ENCODE measurements around the gene FAM20C. TPM values are rescaled to one million over a fixed set of nuclear protein-coding genes. Genes with fewer than 3 reads are reported as not detected.
A peak's percentile ranks its signal among the peaks of the same experiment; 100 is the strongest.

Gene FAM20C
- total RNA-seq, 2 donors from 2014 or later = 33.5 to 53.5 TPM

DNA sequence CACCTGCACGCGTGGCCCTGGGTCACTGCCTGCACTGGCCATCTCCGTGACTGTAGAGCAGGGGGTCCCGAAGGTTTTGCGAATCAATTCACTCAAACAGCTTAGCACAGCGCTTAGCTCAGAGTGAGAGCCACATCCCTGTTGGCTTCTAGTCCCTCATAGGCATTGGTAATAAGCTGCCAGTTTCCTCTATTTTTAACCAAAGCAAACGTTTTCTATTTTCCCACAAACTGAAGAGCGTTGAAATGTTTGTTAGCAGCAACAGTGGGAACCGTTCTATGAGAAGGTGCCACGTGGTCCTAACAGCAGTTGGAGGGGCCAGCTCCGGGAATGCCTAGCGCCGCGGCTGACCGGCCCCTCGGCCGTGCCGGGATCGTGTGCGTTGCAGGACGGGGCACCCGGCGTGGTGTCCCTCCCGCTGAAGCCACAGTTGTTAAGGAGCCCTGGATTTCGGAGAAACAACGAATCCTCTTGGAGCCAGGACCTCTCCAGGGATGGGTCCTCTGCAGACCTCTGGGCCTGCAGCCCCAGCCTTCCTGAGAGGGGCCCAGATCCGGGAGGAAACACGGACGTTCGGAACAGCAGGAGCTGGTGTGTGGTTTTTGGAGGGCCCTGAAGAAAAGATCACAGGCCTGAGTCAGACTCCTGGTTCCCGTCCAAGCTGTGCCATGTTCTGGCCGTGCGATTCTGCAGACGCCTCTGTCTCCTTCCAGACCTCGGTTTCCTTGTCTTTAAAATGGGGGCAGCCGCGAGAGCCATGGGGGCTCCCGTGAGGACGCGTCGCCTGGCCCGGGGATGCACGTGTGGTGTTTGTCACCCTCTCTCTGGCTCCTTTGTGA, 40.3 kb downstream of the FAM20C start:
- H3K36me3 Mint-ChIP-seq (ENCODE audit: low read depth) = peaks cover 7% of the 10 kb centered on the region
- Histone ChIP-seq H3K9ac (ENCODE audit: extremely low read depth, low read length, poor library complexity, severe bottlenecking) (no peak overlapping the region), H3K9me3 (ENCODE audit: control insufficient read depth, low read length) (no peaks in the 10 kb centered on the region), H3K36me3 (ENCODE audit: control insufficient read depth, insufficient read depth, low read length) (no peaks in the 10 kb centered on the region), H3K27me3 (ENCODE audit: control insufficient read depth, insufficient read depth, low read length, poor library complexity, severe bottlenecking) (no peaks in the 10 kb centered on the region), H3K4me3 (ENCODE audit: low read length) (no peak overlapping the region), H3K4me1 (ENCODE audit: control insufficient read depth, insufficient read depth, low read length) (no peaks in the 10 kb centered on the region), H3K27ac (ENCODE audit: low read depth, low read length) (no peak overlapping the region)
- no peak overlapping the region for H3K27ac Mint-ChIP-seq
- H3K4me3 Mint-ChIP-seq = no peak overlapping the region
- no peaks in the 10 kb centered on the region for H3K27me3 Mint-ChIP-seq (ENCODE audit: insufficient read depth)
- H3K4me1 Mint-ChIP-seq = no peaks in the 10 kb centered on the region
- TF ChIP-seq, protein P1, sequence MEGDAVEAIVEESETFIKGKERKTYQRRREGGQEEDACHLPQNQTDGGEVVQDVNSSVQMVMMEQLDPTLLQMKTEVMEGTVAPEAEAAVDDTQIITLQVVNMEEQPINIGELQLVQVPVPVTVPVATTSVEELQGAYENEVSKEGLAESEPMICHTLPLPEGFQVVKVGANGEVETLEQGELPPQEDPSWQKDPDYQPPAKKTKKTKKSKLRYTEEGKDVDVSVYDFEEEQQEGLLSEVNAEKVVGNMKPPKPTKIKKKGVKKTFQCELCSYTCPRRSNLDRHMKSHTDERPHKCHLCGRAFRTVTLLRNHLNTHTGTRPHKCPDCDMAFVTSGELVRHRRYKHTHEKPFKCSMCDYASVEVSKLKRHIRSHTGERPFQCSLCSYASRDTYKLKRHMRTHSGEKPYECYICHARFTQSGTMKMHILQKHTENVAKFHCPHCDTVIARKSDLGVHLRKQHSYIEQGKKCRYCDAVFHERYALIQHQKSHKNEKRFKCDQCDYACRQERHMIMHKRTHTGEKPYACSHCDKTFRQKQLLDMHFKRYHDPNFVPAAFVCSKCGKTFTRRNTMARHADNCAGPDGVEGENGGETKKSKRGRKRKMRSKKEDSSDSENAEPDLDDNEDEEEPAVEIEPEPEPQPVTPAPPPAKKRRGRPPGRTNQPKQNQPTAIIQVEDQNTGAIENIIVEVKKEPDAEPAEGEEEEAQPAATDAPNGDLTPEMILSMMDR (conservative IDR thresholded peaks at IDR 0.05) = no peak
- DNase-seq = no peak
- 91 to 92% methylated on average over 41 to 43 of the region's 43 CpGs for WGBS, 2 experiments (ENCODE audit: insufficient coverage in 1 of 2, insufficient read length in 1 of 2)
- H3K9me3 Mint-ChIP-seq = no peaks in the 10 kb centered on the region

DNA sequence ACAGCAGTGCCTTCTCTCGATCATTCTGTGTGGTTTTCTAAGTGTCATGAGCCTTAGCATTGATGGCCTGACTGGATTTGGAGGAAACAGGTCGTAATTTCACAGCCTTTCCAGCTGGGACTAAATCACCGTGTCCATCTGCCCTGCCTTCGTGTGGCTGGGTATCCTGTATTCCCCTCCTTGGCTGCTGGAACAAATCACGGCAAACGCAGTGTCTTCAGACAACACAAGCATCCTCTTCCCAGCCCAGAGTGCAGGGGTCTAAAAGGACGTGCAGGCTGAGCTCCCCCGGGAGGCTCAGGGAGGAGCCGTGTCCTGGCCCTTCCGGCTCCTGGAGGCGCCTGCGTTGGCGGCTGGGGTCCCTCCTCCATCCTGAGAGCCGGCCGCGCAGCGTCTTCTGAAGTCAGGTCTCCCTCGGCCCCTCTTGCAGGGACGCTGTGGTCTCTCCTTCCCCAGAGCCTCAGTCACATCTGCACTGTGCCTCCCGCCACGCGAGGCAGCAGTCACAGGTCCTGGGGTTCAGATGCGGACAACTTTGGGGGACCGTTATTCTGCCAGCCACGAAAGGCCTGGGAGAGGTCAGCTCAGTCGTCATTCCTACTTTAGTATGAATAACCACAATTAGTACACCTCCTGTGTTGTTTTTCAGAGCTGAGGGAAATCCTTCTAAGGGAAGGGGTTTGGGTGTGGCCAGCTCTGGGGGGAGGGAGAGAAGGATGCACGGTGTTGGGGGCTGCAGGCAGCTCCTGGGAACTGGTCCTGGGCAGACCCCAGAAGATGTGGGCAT, 41.1 kb downstream of the FAM20C start:
- no peak overlapping the region for H3K4me3 Mint-ChIP-seq
- no peak overlapping the region for H3K4me3 ChIP-seq (ENCODE audit: low read length)

DNA sequence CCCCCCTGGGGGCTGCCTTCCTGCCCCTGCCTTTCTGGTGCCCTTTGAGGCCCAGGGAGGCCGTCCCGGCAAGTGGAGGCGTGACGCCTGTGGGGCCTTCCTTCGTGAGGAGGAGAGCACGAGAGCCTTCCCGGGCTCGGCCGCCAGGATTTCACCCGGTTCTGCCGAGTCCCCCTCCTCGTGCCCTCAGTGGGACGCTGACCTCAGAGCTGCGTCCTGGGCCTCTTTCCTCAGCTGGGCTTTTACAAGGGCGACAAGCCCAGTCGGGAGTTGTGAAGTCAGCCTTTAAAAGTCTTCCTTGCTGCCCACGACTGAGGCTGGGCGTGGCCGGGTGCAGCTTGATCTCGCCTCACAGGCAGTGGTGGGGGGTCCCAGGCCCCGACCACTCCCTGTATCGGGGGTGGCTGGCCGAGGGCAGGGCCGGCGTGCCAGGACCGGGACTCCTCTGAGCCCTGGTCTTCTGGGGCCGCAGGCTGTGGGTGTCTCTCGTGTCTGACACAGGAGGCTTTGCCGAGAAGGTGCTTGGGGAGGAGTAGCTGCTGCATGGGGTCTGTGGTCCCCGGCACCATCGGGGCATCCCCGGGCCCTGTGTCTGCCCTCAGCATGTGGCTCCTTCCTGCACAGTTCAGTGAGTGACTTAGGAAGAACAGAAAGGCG, 41.8 kb downstream of the FAM20C start:
- H3K9me3 Mint-ChIP-seq = no peaks in the 10 kb centered on the region
- H3K9me3 ChIP-seq (ENCODE audit: control insufficient read depth, low read length) = no peaks in the 10 kb centered on the region
- TF ChIP-seq, protein P1 (conservative IDR thresholded peaks at IDR 0.05) = no peak
- no peaks in the 10 kb centered on the region for H3K36me3 ChIP-seq (ENCODE audit: control insufficient read depth, insufficient read depth, low read length)
- H3K27ac ChIP-seq (ENCODE audit: low read depth, low read length) = no peak overlapping the region
- no peak overlapping the region for H3K4me3 ChIP-seq (ENCODE audit: low read length)
- no peak overlapping the region for H3K9ac ChIP-seq (ENCODE audit: extremely low read depth, low read length, poor library complexity, severe bottlenecking)
- H3K36me3 Mint-ChIP-seq (ENCODE audit: low read depth) = peaks cover 7% of the 10 kb centered on the region
- 89 to 90% methylated on average over 23 to 33 of the region's 33 CpGs for WGBS, 2 experiments (ENCODE audit: insufficient coverage in 1 of 2, insufficient read length in 1 of 2)
- H3K4me1 ChIP-seq (ENCODE audit: control insufficient read depth, insufficient read depth, low read length) = no peaks in the 10 kb centered on the region
- no peak overlapping the region for H3K4me3 Mint-ChIP-seq
- DNase-seq = no peak
- H3K27me3 Mint-ChIP-seq (ENCODE audit: insufficient read depth) = no peaks in the 10 kb centered on the region
- H3K27me3 ChIP-seq (ENCODE audit: control insufficient read depth, insufficient read depth, low read length, poor library complexity, severe bottlenecking) = no peaks in the 10 kb centered on the region
- H3K27ac Mint-ChIP-seq = no peak overlapping the region
- no peaks in the 10 kb centered on the region for H3K4me1 Mint-ChIP-seq

More for the DNA sequence above, 41.1 kb downstream of the FAM20C start:
- TF ChIP-seq, protein P1 (conservative IDR thresholded peaks at IDR 0.05) = no peak
- Mint-ChIP-seq H3K9me3 (no peaks in the 10 kb centered on the region), H3K4me1 (no peaks in the 10 kb centered on the region), H3K27me3 (ENCODE audit: insufficient read depth) (no peaks in the 10 kb centered on the region), H3K36me3 (ENCODE audit: low read depth) (peaks cover 7% of the 10 kb centered on the region), H3K27ac (no peak overlapping the region)
- H3K4me1 ChIP-seq (ENCODE audit: control insufficient read depth, insufficient read depth, low read length) = no peaks in the 10 kb centered on the region
- WGBS, 2 experiments (ENCODE audit: insufficient coverage in 1 of 2, insufficient read length in 1 of 2) = 90 to 91% methylated on average over 22 to 27 of the region's 27 CpGs
- no peaks in the 10 kb centered on the region for H3K27me3 ChIP-seq (ENCODE audit: control insufficient read depth, insufficient read depth, low read length, poor library complexity, severe bottlenecking)
- no peak for DNase-seq
- H3K9me3 ChIP-seq (ENCODE audit: control insufficient read depth, low read length) = no peaks in the 10 kb centered on the region
- no peak overlapping the region for H3K9ac ChIP-seq (ENCODE audit: extremely low read depth, low read length, poor library complexity, severe bottlenecking)
- peak overlapping the region; percentile 32 for H3K27ac ChIP-seq (ENCODE audit: low read depth, low read length)
- H3K36me3 ChIP-seq (ENCODE audit: control insufficient read depth, insufficient read depth, low read length) = no peaks in the 10 kb centered on the region

All from endodermal cell (in vitro differentiated cells).